ENCODE results near the gene DNAH17. TPM values are rescaled to one million over a fixed set of nuclear protein-coding genes. Genes with fewer than 3 reads are reported as not detected.

Gene DNAH17
- total and polyA plus RNA-seq, 3 experiments from 2014 or later, result 0.20 TPM; not detected in 2

- Mint-ChIP-seq H3K9me3 (peaks cover 0 to 2% (median 0%) of the 10 kb centered on the region in 5 donors), H3K27me3 (peaks cover 4 to 8% of the 10 kb centered on the region in 2 donors), H3K27ac (peak overlapping the region in 5 of 8 donors; percentile 68 to 94 (median 72)), H3K36me3 (no peaks in the 10 kb centered on the region), H3K4me3 (peak overlapping the region in 4 of 7 donors; percentile 41 to 89 (median 49)), H3K4me1 (peaks cover 24 to 30% (median 25%) of the 10 kb centered on the region in 3 donors)
- Histone ChIP-seq H3K9me3 (ENCODE audit: low read length) (no peaks in the 10 kb centered on the region), H3K4me3 (ENCODE audit: low read length) (no peak overlapping the region), H3K27me3 (ENCODE audit: insufficient read depth, low read length, poor library complexity, severe bottlenecking) (no peaks in the 10 kb centered on the region), H3K36me3 (ENCODE audit: insufficient read depth, low read length) (no peaks in the 10 kb centered on the region), H3K27ac (ENCODE audit: low read depth, low read length) (no peak overlapping the region), H3K4me1 (ENCODE audit: insufficient read depth, low read length) (peaks cover 12% of the 10 kb centered on the region)
- ChIA-PET POLR2A (no interaction called here), CTCF (no interaction called here)
- no peak for DNase-seq
Observed at GRCh38 chr17:78475211-78475610, 102.0 kb downstream of the DNAH17 start.

- Histone ChIP-seq H3K4me1 (ENCODE audit: insufficient read depth, low read length) (peaks cover 12% of the 10 kb centered on the region), H3K9me3 (ENCODE audit: low read length) (no peaks in the 10 kb centered on the region), H3K36me3 (ENCODE audit: insufficient read depth, low read length) (no peaks in the 10 kb centered on the region), H3K4me3 (ENCODE audit: low read length) (no peak overlapping the region), H3K27ac (ENCODE audit: low read depth, low read length) (no peak overlapping the region), H3K27me3 (ENCODE audit: insufficient read depth, low read length, poor library complexity, severe bottlenecking) (no peaks in the 10 kb centered on the region)
- POLR2A ChIA-PET, result no interaction called here
- DNase-seq, result peak in 4 of 5 donors; percentile 11 to 58 (median 46)
- Mint-ChIP-seq H3K36me3 (no peaks in the 10 kb centered on the region), H3K27ac (peak overlapping the region; percentile 0 to 94 (median 71)), H3K4me3 (peak overlapping the region in 6 of 7 donors; percentile 25 to 89 (median 46)), H3K9me3 (peaks cover 0 to 2% (median 0%) of the 10 kb centered on the region in 5 donors), H3K4me1 (peaks cover 24 to 30% (median 25%) of the 10 kb centered on the region in 3 donors), H3K27me3 (peaks cover 5 to 8% of the 10 kb centered on the region in 2 donors)
- CTCF ChIA-PET, result no interaction called here
Observed at GRCh38 chr17:78474614-78475146, 102.5 kb downstream of the DNAH17 start.

- no peak for DNase-seq
- H3K27me3 Mint-ChIP-seq, result peaks cover 8 to 9% of the 10 kb centered on the region in 2 donors
- peaks cover 0 to 2% (median 0%) of the 10 kb centered on the region in 5 donors for H3K9me3 Mint-ChIP-seq
- peaks cover 12% of the 10 kb centered on the region for H3K4me1 ChIP-seq (ENCODE audit: insufficient read depth, low read length)
- no peaks in the 10 kb centered on the region for H3K27me3 ChIP-seq (ENCODE audit: insufficient read depth, low read length, poor library complexity, severe bottlenecking)
- H3K4me3 ChIP-seq (ENCODE audit: low read length), result no peak overlapping the region
- H3K4me1 Mint-ChIP-seq, result peaks cover 24 to 30% (median 25%) of the 10 kb centered on the region in 3 donors
- ChIA-PET POLR2A (no interaction called here), CTCF (no interaction called here)
- no peaks in the 10 kb centered on the region for H3K36me3 Mint-ChIP-seq
- H3K36me3 ChIP-seq (ENCODE audit: insufficient read depth, low read length), result no peaks in the 10 kb centered on the region
- H3K27ac ChIP-seq (ENCODE audit: low read depth, low read length), result no peak overlapping the region
- H3K9me3 ChIP-seq (ENCODE audit: low read length), result no peaks in the 10 kb centered on the region
- H3K27ac Mint-ChIP-seq, result peak overlapping the region in 7 of 8 donors; percentile 0 to 94 (median 68)
- peak overlapping the region in 4 of 7 donors; percentile 25 to 89 (median 46) for H3K4me3 Mint-ChIP-seq
Observed at GRCh38 chr17:78473951-78474613, 103.1 kb downstream of the DNAH17 start.

- peaks cover 0 to 2% (median 0%) of the 10 kb centered on the region in 5 donors for H3K9me3 Mint-ChIP-seq
- H3K4me3 Mint-ChIP-seq, result peak overlapping the region in 1 of 7 donors; percentile 29
- POLR2A ChIA-PET, result no interaction called here
- peaks cover 24 to 30% (median 25%) of the 10 kb centered on the region in 3 donors for H3K4me1 Mint-ChIP-seq
- H3K27me3 ChIP-seq (ENCODE audit: insufficient read depth, low read length, poor library complexity, severe bottlenecking), result no peaks in the 10 kb centered on the region
- peaks cover 8 to 9% of the 10 kb centered on the region in 2 donors for H3K27me3 Mint-ChIP-seq
- H3K36me3 ChIP-seq (ENCODE audit: insufficient read depth, low read length), result no peaks in the 10 kb centered on the region
- no peak overlapping the region for H3K4me3 ChIP-seq (ENCODE audit: low read length)
- DNase-seq, result no peak
- CTCF ChIA-PET, result interaction anchor here (0.8 kb wide), 1 partner anchor 26 kb away, joined by 3 read pairs; no protein-coding TSS in a partner anchor
- no peak overlapping the region for H3K27ac ChIP-seq (ENCODE audit: low read depth, low read length)
- H3K4me1 ChIP-seq (ENCODE audit: insufficient read depth, low read length), result peaks cover 12% of the 10 kb centered on the region
- H3K27ac Mint-ChIP-seq, result peak overlapping the region in 1 of 8 donors; percentile 19
- no peaks in the 10 kb centered on the region for H3K36me3 Mint-ChIP-seq
- H3K9me3 ChIP-seq (ENCODE audit: low read length), result no peaks in the 10 kb centered on the region
Observed at GRCh38 chr17:78472035-78472905, 104.9 kb downstream of the DNAH17 start.

- Histone ChIP-seq H3K36me3 (ENCODE audit: insufficient read depth, low read length) (no peaks in the 10 kb centered on the region), H3K9me3 (ENCODE audit: low read length) (no peaks in the 10 kb centered on the region), H3K27me3 (ENCODE audit: insufficient read depth, low read length, poor library complexity, severe bottlenecking) (no peaks in the 10 kb centered on the region), H3K4me1 (ENCODE audit: insufficient read depth, low read length) (peaks cover 12% of the 10 kb centered on the region), H3K27ac (ENCODE audit: low read depth, low read length) (no peak overlapping the region), H3K4me3 (ENCODE audit: low read length) (no peak overlapping the region)
- POLR2A ChIA-PET, result no interaction called here
- Mint-ChIP-seq H3K4me3 (no peak overlapping the region), H3K27me3 (peaks cover 7 to 9% of the 10 kb centered on the region in 2 donors), H3K27ac (no peak overlapping the region), H3K4me1 (peaks cover 24 to 30% (median 25%) of the 10 kb centered on the region in 3 donors), H3K9me3 (peaks cover 0 to 2% (median 0%) of the 10 kb centered on the region in 5 donors), H3K36me3 (no peaks in the 10 kb centered on the region)
- no peak for DNase-seq
- CTCF ChIA-PET, result no interaction called here
Observed at GRCh38 chr17:78471635-78472034, 105.6 kb downstream of the DNAH17 start.

GRCh38 chr17:78469443-78469842 lies 107.8 kb downstream of the DNAH17 start:
- Histone ChIP-seq H3K4me1 (ENCODE audit: insufficient read depth, low read length) (no peaks in the 10 kb centered on the region), H3K36me3 (ENCODE audit: insufficient read depth, low read length) (no peaks in the 10 kb centered on the region), H3K27ac (ENCODE audit: low read depth, low read length) (no peak overlapping the region), H3K27me3 (ENCODE audit: insufficient read depth, low read length, poor library complexity, severe bottlenecking) (no peaks in the 10 kb centered on the region), H3K4me3 (ENCODE audit: low read length) (no peak overlapping the region), H3K9me3 (ENCODE audit: low read length) (no peaks in the 10 kb centered on the region)
- no peak overlapping the region for H3K4me3 Mint-ChIP-seq
- peak overlapping the region in 1 of 8 donors; percentile 32 for H3K27ac Mint-ChIP-seq
- POLR2A ChIA-PET, result no interaction called here
- H3K9me3 Mint-ChIP-seq, result peaks cover 0 to 2% (median 0%) of the 10 kb centered on the region in 5 donors
- H3K4me1 Mint-ChIP-seq, result peaks cover 9 to 16% (median 10%) of the 10 kb centered on the region in 3 donors
- no peaks in the 10 kb centered on the region for H3K36me3 Mint-ChIP-seq
- CTCF ChIA-PET, result no interaction called here
- H3K27me3 Mint-ChIP-seq, result peaks cover 4 to 9% of the 10 kb centered on the region in 2 donors
- DNase-seq, result no peak

GRCh38 chr17:78468366-78468765 lies 108.8 kb downstream of the DNAH17 start:
- no peak overlapping the region for H3K27ac Mint-ChIP-seq
- ChIA-PET POLR2A (no interaction called here), CTCF (no interaction called here)
- H3K36me3 Mint-ChIP-seq, result no peaks in the 10 kb centered on the region
- no peak overlapping the region for H3K4me3 ChIP-seq (ENCODE audit: low read length)
- no peaks in the 10 kb centered on the region for H3K9me3 ChIP-seq (ENCODE audit: low read length)
- H3K27me3 ChIP-seq (ENCODE audit: insufficient read depth, low read length, poor library complexity, severe bottlenecking), result no peaks in the 10 kb centered on the region
- H3K4me1 Mint-ChIP-seq, result peaks cover 0 to 7% (median 4%) of the 10 kb centered on the region in 3 donors
- no peaks in the 10 kb centered on the region for H3K36me3 ChIP-seq (ENCODE audit: insufficient read depth, low read length)
- H3K9me3 Mint-ChIP-seq, result peaks cover 0 to 2% (median 0%) of the 10 kb centered on the region in 5 donors
- H3K27me3 Mint-ChIP-seq, result peaks cover 4 to 9% of the 10 kb centered on the region in 2 donors
- no peaks in the 10 kb centered on the region for H3K4me1 ChIP-seq (ENCODE audit: insufficient read depth, low read length)
- DNase-seq, result no peak
- H3K27ac ChIP-seq (ENCODE audit: low read depth, low read length), result no peak overlapping the region
- no peak overlapping the region for H3K4me3 Mint-ChIP-seq
